ENCODE measurements around the gene GAK.

The GAK gene

DNA sequence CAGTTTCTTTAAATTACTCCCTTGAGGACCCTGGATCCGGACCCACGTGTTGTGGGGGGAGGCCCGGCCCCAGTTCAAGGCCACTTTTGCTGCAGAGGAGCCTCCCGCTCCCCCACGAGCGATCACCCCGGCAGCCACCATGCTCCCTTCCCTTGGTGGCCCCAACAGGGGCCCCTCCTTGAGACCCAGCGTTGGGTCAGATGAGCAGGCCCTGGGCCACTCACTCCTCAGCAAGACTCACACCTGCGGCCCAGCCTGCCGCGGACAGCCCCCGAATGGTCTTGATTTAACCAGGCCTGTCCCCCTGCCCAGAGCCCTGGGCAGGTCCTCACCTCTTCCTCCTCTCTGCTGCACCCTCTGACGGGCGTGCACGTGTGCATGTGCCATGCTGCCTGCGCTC is 110.5 kb downstream of the GAK start:
- H3K4me1 ChIP-seq (ENCODE audit: insufficient read depth, low read length), result no peaks in the 10 kb centered on the region
- DNase-seq (no peak), ATAC-seq (ENCODE audit: insufficient read depth, low read depth) (no peak; the same call in 2 of the 3 replicates)
- H4K20me1 ChIP-seq (ENCODE audit: insufficient read depth, low read length), result no peaks in the 10 kb centered on the region; the same call in 1 of the 2 replicates
- no peak overlapping the region for H3K27ac ChIP-seq (ENCODE audit: low read length)
- H2AFZ ChIP-seq (ENCODE audit: low read depth, low read length), result no peak overlapping the region
- TF ChIP-seq, protein P1, sequence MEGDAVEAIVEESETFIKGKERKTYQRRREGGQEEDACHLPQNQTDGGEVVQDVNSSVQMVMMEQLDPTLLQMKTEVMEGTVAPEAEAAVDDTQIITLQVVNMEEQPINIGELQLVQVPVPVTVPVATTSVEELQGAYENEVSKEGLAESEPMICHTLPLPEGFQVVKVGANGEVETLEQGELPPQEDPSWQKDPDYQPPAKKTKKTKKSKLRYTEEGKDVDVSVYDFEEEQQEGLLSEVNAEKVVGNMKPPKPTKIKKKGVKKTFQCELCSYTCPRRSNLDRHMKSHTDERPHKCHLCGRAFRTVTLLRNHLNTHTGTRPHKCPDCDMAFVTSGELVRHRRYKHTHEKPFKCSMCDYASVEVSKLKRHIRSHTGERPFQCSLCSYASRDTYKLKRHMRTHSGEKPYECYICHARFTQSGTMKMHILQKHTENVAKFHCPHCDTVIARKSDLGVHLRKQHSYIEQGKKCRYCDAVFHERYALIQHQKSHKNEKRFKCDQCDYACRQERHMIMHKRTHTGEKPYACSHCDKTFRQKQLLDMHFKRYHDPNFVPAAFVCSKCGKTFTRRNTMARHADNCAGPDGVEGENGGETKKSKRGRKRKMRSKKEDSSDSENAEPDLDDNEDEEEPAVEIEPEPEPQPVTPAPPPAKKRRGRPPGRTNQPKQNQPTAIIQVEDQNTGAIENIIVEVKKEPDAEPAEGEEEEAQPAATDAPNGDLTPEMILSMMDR (IDR thresholded peaks at IDR 0.05; ENCODE audit: borderline replicate concordance, extremely low read depth, low read length, poor library complexity, severe bottlenecking), result no peak
- no peak for TF ChIP-seq EZH2 (IDR thresholded peaks at IDR 0.05; ENCODE audit: borderline replicate concordance, low read depth, low read length, severe bottlenecking)
- H3K79me2 ChIP-seq (ENCODE audit: insufficient read depth, low read length), result no peaks in the 10 kb centered on the region
- H3K36me3 ChIP-seq (ENCODE audit: insufficient read depth, low read length), result no peaks in the 10 kb centered on the region
- no peak overlapping the region for H3K4me2 ChIP-seq (ENCODE audit: insufficient read depth, low read length)
- no peak overlapping the region for H3K4me3 ChIP-seq (ENCODE audit: low read depth in 1 of 2, low read length in 2 of 2)
- H3K9me3 ChIP-seq (ENCODE audit: insufficient read depth, low read length, severe bottlenecking), result no peaks in the 10 kb centered on the region
- H3K9ac ChIP-seq (ENCODE audit: low read depth, low read length), result no peak overlapping the region
- H3K27me3 ChIP-seq (ENCODE audit: insufficient read depth, low read length, poor library complexity), result no peaks in the 10 kb centered on the region

DNA sequence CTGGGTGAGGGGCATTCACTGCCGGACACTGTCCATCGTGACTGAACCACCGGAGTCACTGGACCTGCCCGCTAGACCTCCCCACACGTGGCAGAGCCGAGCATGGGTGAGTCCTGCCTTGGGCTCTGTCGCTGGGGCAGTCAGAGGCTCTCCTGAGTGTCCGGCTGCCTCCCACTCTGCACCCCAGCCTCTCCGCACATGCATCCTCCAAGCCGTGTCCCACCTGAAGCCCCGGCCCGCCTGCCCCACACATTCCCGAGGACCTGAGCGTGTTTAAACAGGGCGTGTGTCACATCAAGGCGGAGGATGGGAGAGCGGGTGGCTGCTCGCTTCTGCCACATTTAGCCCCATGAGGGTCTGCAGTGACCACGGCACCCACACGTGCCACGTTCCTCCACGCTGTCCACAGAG is 110.9 kb downstream of the GAK start:
- no peak for ATAC-seq (ENCODE audit: insufficient read depth, low read depth)
- H3K27ac ChIP-seq (ENCODE audit: low read length), result no peak overlapping the region
- no peak for DNase-seq
- no peak overlapping the region for H3K4me3 ChIP-seq (ENCODE audit: low read depth in 1 of 2, low read length in 2 of 2)
- no peaks in the 10 kb centered on the region for H3K79me2 ChIP-seq (ENCODE audit: insufficient read depth, low read length)
- H2AFZ ChIP-seq (ENCODE audit: low read depth, low read length), result no peak overlapping the region
- H3K9me3 ChIP-seq (ENCODE audit: insufficient read depth, low read length, severe bottlenecking), result no peaks in the 10 kb centered on the region
- no peak overlapping the region for H3K4me2 ChIP-seq (ENCODE audit: insufficient read depth, low read length)
- TF ChIP-seq EZH2 (IDR thresholded peaks at IDR 0.05; ENCODE audit: borderline replicate concordance, low read depth, low read length, severe bottlenecking), result no peak
- TF ChIP-seq, protein P1 (IDR thresholded peaks at IDR 0.05; ENCODE audit: borderline replicate concordance, extremely low read depth, low read length, poor library complexity, severe bottlenecking), result no peak
- H3K9ac ChIP-seq (ENCODE audit: low read depth, low read length), result no peak overlapping the region
- no peaks in the 10 kb centered on the region for H3K27me3 ChIP-seq (ENCODE audit: insufficient read depth, low read length, poor library complexity)
- H3K36me3 ChIP-seq (ENCODE audit: insufficient read depth, low read length), result no peaks in the 10 kb centered on the region
- no peaks in the 10 kb centered on the region; the same call in 1 of the 2 replicates for H4K20me1 ChIP-seq (ENCODE audit: insufficient read depth, low read length)
- H3K4me1 ChIP-seq (ENCODE audit: insufficient read depth, low read length), result no peaks in the 10 kb centered on the region

DNA sequence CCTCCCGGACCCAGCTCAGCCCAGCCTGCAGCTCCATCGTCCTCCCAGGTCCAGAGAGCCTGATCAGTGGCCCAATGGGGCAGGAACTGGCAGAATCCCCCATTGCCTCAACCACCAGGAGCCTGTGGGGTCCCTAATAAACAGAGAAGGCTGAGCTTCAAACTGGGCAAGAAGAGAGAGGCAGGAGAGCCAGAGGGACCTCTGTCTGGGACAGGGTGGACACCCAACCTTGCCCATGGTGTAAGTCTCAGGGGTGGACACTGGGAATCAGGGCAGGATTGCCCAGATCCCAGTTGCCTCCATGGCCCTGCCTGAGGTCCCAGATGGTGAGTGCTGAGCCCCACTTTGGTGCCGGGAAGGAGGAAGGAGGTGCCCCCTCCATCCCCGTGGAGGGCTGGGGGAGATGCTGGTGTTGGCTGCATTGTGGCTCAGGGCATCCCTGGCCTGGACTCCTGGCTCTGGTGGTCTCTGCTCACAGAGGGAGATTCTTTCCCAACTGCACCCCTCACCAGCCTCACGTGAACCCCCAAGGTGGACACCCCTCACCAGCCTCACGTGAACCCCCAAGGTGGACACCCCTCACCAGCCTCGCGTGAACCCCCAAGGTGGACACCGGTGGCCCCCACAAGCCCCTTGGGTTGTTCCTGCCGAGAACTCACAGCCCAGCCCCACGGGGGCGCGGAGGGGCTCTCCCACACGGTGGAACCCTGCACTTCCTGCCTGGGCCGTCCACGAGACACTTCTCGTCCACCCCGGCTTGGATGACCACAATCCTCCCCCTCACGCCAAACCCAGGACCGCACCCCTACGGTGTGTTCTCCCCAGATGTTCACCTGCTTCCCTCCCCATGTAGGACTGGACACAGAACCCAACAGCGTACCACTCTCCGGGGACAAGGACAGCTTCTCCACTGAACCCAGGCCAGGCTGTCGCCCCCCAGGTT is 111.6 kb downstream of the GAK start:
- Histone ChIP-seq H3K4me3 (ENCODE audit: low read depth in 1 of 2, low read length in 2 of 2) (no peak overlapping the region), H3K4me1 (ENCODE audit: insufficient read depth, low read length) (no peaks in the 10 kb centered on the region), H4K20me1 (ENCODE audit: insufficient read depth, low read length) (no peaks in the 10 kb centered on the region; the same call in 1 of the 2 replicates), H3K27ac (ENCODE audit: low read length) (no peak overlapping the region), H3K9me3 (ENCODE audit: insufficient read depth, low read length, severe bottlenecking) (no peaks in the 10 kb centered on the region), H3K27me3 (ENCODE audit: insufficient read depth, low read length, poor library complexity) (no peaks in the 10 kb centered on the region), H3K36me3 (ENCODE audit: insufficient read depth, low read length) (no peaks in the 10 kb centered on the region), H2AFZ (ENCODE audit: low read depth, low read length) (no peak overlapping the region), H3K4me2 (ENCODE audit: insufficient read depth, low read length) (no peak overlapping the region), H3K9ac (ENCODE audit: low read depth, low read length) (no peak overlapping the region), H3K79me2 (ENCODE audit: insufficient read depth, low read length) (no peaks in the 10 kb centered on the region)
- TF ChIP-seq, protein P1 (IDR thresholded peaks at IDR 0.05; ENCODE audit: borderline replicate concordance, extremely low read depth, low read length, poor library complexity, severe bottlenecking), result no peak
- TF ChIP-seq EZH2 (IDR thresholded peaks at IDR 0.05; ENCODE audit: borderline replicate concordance, low read depth, low read length, severe bottlenecking), result no peak
- no peak for DNase-seq
- no peak for ATAC-seq (ENCODE audit: insufficient read depth, low read depth)
